ENCODE data around the gene OR6A2. TPM values are rescaled to one million over a fixed set of nuclear protein-coding genes. Genes with fewer than 3 reads are reported as not detected.

Gene OR6A2
- total RNA-seq, 1 experiment from 2014 or later, result 0.33 TPM

DNA sequence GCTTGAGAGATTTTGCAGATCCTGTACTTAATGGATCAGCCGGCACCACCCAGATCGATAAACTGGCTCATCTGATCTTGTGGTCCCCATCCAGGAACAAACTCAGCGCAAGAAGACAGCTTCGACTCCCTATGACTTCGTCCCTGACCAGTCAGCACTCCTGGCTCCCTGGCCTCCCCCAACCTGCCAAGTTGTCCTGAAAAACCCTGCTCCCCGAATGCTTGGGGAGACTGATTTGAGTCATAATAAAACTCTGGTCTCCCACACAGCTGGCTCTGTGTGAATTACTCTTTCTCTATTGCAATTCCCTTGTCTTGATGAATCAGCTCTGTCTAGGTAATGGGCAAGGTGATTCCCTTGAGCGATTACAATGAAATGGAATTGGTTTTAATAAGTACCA, 57.2 kb downstream of the OR6A2 start:
- Histone ChIP-seq H3K23me2 (ENCODE audit: insufficient read length, low read depth, low read length, poor library complexity, severe bottlenecking) (no peaks in the 10 kb centered on the region), H4K20me1 (ENCODE audit: control insufficient read depth, insufficient read depth, insufficient read length) (no peaks in the 10 kb centered on the region), H3K14ac (ENCODE audit: insufficient read depth, low read length) (no peak overlapping the region), H3K4me1 (ENCODE audit: insufficient read depth, low read length) (no peaks in the 10 kb centered on the region), H4K8ac (replicated peaks; ENCODE audit: insufficient read length, low read depth, low read length) (no peak overlapping the region), H3K79me2 (ENCODE audit: insufficient read depth, low read length) (no peaks in the 10 kb centered on the region), H3K9me3 (ENCODE audit: control insufficient read depth, low read depth, low read length) (no peaks in the 10 kb centered on the region), H3K18ac (ENCODE audit: insufficient read length, low read depth, low read length) (no peak overlapping the region), H4K91ac (ENCODE audit: insufficient read length, low read depth, low read length) (no peak overlapping the region), H3K27ac (ENCODE audit: insufficient read length, low read depth, low read length) (no peak overlapping the region), H3K79me1 (ENCODE audit: insufficient read depth, low read depth, low read length, poor library complexity, severe bottlenecking) (no peaks in the 10 kb centered on the region), H3T11ph (ENCODE audit: low read length) (no peak overlapping the region), H3K4ac (ENCODE audit: low read depth, low read length) (no peak overlapping the region), H3K4me2 (ENCODE audit: insufficient read depth, insufficient read length, low read length) (no peak overlapping the region), H3K27me3 (ENCODE audit: insufficient read depth, low read length) (no peaks in the 10 kb centered on the region), H4K5ac (ENCODE audit: insufficient read length, low read depth, low read length) (no peak overlapping the region), H3K23ac (ENCODE audit: insufficient read length, low read depth, low read length) (no peak overlapping the region), H2BK15ac (ENCODE audit: low read depth, low read length) (no peak overlapping the region), H2BK12ac (ENCODE audit: insufficient read length, low read depth, low read length) (no peak overlapping the region), H2AFZ (ENCODE audit: low read length) (no peak overlapping the region), H2BK5ac (ENCODE audit: insufficient read length, low read length) (no peak overlapping the region), H3K56ac (ENCODE audit: insufficient read length, low read depth, low read length) (no peak overlapping the region), H2BK120ac (ENCODE audit: low read depth, low read length, poor library complexity, severe bottlenecking) (no peak overlapping the region), H2AK5ac (ENCODE audit: insufficient read length, low read length) (no peak overlapping the region), H3K9ac (ENCODE audit: extremely low read depth, insufficient read length, low read length) (no peak overlapping the region), H2BK20ac (ENCODE audit: low read depth, low read length, poor library complexity, severe bottlenecking) (no peak overlapping the region)
- H3K27ac Mint-ChIP-seq, result peak overlapping the region in 1 of 3 experiments; percentile 46; a peak in 2 of 7 replicates
- H3K27me3 Mint-ChIP-seq (ENCODE audit: low read depth), result peaks cover 2% of the 10 kb centered on the region; the same call in 1 of the 2 replicates
- H3K4me1 Mint-ChIP-seq, result no peaks in the 10 kb centered on the region
- no peaks in the 10 kb centered on the region; a peak in 1 of 5 replicates for H3K9me3 Mint-ChIP-seq
- H3K36me3 Mint-ChIP-seq (ENCODE audit: insufficient read depth in 1 of 3, low read depth in 3 of 3), result no peaks in the 10 kb centered on the region
- no peak for DNase-seq
- TF ChIP-seq, protein P1, sequence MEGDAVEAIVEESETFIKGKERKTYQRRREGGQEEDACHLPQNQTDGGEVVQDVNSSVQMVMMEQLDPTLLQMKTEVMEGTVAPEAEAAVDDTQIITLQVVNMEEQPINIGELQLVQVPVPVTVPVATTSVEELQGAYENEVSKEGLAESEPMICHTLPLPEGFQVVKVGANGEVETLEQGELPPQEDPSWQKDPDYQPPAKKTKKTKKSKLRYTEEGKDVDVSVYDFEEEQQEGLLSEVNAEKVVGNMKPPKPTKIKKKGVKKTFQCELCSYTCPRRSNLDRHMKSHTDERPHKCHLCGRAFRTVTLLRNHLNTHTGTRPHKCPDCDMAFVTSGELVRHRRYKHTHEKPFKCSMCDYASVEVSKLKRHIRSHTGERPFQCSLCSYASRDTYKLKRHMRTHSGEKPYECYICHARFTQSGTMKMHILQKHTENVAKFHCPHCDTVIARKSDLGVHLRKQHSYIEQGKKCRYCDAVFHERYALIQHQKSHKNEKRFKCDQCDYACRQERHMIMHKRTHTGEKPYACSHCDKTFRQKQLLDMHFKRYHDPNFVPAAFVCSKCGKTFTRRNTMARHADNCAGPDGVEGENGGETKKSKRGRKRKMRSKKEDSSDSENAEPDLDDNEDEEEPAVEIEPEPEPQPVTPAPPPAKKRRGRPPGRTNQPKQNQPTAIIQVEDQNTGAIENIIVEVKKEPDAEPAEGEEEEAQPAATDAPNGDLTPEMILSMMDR (conservative IDR thresholded peaks at IDR 0.05), result no peak
- no peak overlapping the region for H3K4me3 Mint-ChIP-seq
- no CpG with 5 or more reads among the region's 7 CpGs for WGBS (ENCODE audit: extremely low coverage, insufficient read length, low lambda C conversion rate)

Other genes with a start within 250 kb of the OR6A2 start
- 14.2 and 16.0 TPM in 2 replicates for gene RRP8, start 196.1 kb downstream of the OR6A2 start, total RNA-seq (2021)
- gene ILK, start 195.9 kb downstream of the OR6A2 start, total RNA-seq (2021), result 96.2 and 100 TPM in 2 replicates
- 198 and 207 TPM in 2 replicates for gene TAF10, start 187.5 kb downstream of the OR6A2 start, total RNA-seq (2021)
- 37.2 and 37.5 TPM in 2 replicates for gene TPP1, start 180.3 kb downstream of the OR6A2 start, total RNA-seq (2021)
- gene DCHS1, start 143.9 kb downstream of the OR6A2 start, total RNA-seq (2021), result 12.2 and 12.5 TPM in 2 replicates
- gene MRPL17, start 116.3 kb downstream of the OR6A2 start, total RNA-seq (2021), result 75.5 and 85.3 TPM in 2 replicates
- gene OR2AG2, start 27.7 kb downstream of the OR6A2 start, total RNA-seq (2021), result 0.26 and 0.33 TPM in 2 replicates
- not detected in 2 replicates for gene OR2AG1, start 16.7 kb downstream of the OR6A2 start, total RNA-seq (2021)
- gene OR10A5, start 46.0 kb upstream of the OR6A2 start, total RNA-seq (2021), result not detected in 2 replicates
- not detected in 2 replicates for gene OR10A2, start 63.4 kb upstream of the OR6A2 start, total RNA-seq (2021)
- not detected in 2 replicates for gene OR10A4, start 76.9 kb upstream of the OR6A2 start, total RNA-seq (2021)
- gene OR2D2, start 92.8 kb upstream of the OR6A2 start, total RNA-seq (2021), result 0.26 and 0.79 TPM in 2 replicates
- not detected in 2 replicates for gene OR2D3, start 121.3 kb upstream of the OR6A2 start, total RNA-seq (2021)
- 18.0 and 18.2 TPM in 2 replicates for gene ZNF215, start 126.7 kb upstream of the OR6A2 start, total RNA-seq (2021)
- 4.0 and 5.0 TPM in 2 replicates for gene ZNF214, start 220.7 kb upstream of the OR6A2 start, total RNA-seq (2021)
- gene NLRP14, start 220.8 kb upstream of the OR6A2 start, total RNA-seq (2021), result 0.07 TPM in 1 of 2 replicates, not detected in the other

All from H9 (cell line).